HG03103 (cell line): ENCODE results near the gene TMEM245.
"Not testable (repeated sequence)": the region's sequence is repeated elsewhere in the genome, so short reads cannot be mapped to it uniquely, and the experiment has no call there.

Experiments used
- ATAC-seq: cut with Tn5 transposase; IDR thresholded peaks from one replicate; pipeline ENCODE4 v1.9.1; 2021; ENCODE audit warnings: low read depth; ENCODE audit not compliant: unreplicated experiment

TMEM245 gene

DNA sequence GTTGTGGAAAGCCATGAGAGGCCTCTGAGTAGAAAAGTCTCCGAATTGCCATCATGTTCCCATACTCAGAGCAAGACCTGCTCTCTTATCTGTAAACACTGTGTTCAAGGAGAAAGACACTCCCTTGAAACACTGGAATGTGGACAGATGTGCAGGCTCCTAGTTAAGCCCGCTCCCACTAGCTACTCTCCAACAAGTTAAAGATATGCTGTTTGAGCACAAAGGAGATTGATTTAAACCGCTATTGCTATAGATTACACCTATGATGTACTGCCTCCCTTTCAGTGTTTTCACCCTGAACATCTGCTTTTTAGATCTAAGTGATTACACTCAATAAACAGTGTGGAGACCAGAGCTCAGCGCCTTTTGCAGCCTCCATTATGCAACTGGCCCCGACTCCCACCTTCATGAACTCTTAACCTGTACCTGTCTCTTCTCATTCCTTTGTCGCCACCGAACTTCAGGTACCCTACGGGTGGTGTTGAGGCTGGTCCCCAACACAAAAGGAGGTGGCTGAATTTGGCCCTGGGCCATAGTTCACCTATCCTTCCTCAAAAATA lies 47.5 kb downstream of the TMEM245 start:
- ATAC-seq, result no peak

DNA sequence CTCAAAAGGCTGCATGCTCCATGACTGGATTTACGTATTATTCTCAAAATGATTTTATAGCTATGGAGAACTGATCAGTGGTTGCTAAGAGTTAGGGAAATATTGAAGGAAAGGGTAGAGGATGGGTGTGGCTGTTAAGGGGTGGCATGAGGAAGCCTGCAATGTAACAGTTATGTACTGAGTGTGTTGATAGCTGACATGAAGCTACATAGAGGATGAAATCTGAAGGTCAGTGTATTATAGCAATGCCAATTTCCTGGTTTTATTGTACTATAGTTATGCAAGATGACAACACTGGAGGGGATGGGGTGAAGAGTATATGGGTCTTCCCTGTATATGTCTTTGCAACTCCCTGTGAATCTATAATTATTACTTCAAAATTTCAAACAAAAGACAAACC lies 51.0 kb downstream of the TMEM245 start:
- ATAC-seq, result no peak

DNA sequence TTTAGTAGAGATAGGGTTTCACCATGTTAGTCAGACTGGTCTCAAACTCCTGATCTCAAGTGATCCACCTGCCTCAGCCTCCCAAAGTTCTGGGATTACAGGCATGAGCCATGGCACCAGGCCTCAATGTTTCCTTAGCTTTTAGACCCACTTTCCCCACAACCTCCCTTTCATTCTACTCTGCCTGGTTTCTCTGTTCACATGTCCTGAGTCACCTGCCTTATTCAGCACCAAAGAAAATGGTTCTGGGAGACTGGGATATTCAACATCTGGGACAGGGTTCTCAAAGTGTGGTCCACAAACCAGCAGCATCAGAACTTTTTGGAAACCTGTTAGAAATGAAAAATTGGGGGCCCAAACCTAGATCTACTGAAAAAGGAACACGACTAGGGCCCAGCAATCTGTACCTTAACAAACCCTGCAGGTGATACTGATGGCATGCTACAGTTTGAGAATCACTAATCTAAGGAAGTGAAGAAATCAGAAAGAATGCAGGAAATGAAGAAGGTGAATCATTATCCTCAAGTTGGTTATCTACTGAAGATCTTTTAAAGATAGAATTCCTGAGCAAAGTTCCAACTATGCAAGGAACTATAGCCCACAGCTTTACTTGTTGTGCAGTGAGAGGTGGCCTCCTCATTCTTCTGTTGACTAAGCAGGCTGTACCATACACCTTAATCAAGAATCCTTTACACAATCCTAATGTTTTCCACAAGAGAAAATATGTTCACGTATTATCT lies 54.6 kb downstream of the TMEM245 start:
- no peak for ATAC-seq

GRCh38 chr9:109063760-109064159 lies 56.0 kb downstream of the TMEM245 start:
- no peak for ATAC-seq

GRCh38 chr9:109062543-109062942 lies 57.2 kb downstream of the TMEM245 start:
- ATAC-seq, result no peak

DNA sequence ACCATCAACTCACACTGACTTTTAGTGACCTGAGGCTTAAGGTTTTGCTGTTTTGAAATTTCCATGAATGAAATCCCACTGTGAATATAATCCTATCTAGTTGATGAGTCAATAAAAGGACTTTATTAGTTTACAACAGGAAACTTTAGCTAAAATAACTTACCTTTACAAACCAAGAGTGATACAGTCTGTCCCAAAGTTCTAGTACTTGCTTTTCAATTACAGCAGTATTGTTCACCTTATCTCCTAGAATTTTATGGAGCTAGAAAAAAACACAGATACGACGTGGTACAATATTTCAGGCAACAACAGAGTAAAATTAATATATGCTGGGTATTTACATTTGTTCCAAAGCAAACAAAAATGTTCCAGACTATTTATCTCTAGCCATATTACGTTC lies 59.6 kb downstream of the TMEM245 start:
- ATAC-seq, result no peak

DNA sequence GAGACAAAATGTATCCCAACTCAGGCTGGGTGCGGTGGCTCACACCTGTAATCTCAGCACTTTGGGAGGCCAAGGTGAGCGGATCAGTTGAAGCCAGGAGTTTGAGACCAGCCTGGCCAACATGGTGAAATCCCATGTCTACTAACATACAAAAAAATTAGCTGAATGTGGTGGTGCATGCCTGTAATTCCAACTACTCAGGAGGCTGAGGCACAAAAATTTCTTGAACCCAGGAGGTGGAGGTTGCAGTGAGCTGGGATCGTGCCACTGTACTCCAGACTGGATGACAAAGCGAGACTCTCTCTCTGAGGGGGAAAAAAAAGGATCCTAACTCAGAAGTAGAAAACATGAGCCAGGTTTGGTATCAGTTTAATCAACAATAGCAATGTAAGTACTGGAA lies 66.6 kb downstream of the TMEM245 start:
- not testable (repeated sequence) for ATAC-seq

DNA sequence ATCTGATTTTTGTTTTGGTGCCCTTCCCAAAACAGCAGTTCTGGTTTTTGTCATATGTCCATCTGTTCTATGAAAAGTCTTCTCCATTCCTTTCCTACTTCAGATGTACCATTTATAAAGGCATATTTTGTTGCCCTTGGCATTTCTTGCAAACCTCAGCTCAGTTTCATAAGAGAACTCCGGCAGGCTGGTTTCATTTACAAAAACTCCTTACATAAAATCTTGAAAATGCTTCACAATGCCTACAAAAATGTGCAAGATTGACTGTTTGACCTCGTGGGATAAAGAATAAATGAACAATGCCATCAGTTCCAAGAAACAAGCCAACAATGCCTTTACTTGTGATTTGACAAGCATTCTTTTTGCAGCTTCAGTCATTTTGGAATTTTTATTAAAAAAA lies 67.3 kb downstream of the TMEM245 start:
- no peak for ATAC-seq

GRCh38 chr9:109051733-109052132 lies 68.0 kb downstream of the TMEM245 start:
- ATAC-seq, result no peak

DNA sequence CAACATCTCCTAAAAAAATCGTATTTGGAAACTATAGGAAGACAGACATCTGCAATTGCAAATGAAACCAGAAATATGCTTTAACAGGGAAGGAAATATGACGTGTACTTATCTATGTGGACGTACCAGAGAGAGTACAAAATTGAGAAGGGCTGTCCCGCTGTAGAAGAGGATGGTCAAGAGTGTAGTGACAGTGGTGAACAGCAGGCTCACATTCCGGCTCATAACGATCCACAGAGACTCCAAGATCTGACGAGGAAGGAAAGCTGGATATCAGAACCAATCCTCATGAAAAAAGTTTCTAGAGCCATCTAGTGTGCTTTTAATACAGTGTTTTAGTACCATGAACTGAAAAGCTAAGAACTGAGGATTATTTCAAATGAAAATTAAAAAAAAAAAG lies 69.3 kb downstream of the TMEM245 start:
- no peak for ATAC-seq

DNA sequence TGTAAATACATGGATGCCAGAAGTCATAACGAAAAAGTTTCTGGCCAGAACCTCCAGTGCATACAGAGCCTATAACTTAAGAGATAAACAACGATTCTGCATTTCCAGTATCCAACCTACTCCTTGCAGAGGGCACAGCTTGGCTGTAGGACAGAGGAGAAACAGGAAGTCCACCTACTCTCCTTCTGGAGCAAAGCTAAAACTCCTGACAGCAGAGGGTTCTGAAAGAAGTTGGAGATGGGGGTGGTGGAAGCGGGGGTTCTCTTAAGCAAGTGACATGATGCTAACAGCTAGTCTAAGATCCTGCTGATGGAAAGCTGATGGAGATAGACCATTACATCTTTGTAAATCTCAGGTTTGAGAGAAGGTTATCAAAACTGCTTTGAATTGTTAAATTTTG lies 70.9 kb downstream of the TMEM245 start:
- ATAC-seq, result no peak

- ATAC-seq, result no peak
Observed at GRCh38 chr9:109047259-109047658, 72.5 kb downstream of the TMEM245 start.

DNA sequence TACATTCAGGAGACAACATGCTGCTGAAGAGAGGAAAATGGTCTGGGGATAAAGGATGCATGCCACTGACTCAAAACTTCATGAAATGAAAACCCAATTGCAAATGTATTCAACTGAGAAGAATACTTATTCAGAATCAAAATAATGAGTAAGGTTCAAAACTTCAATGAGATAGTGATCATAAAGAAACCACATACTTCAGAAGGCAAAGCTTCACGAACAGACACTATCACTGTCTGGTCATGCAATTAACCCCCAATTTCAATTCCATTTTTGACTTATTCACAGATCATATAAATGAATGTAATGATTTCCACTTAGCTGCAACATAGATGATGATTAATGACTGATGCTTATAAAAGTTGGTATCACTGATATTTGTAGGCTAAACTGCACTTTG lies 73.4 kb downstream of the TMEM245 start:
- no peak for ATAC-seq

DNA sequence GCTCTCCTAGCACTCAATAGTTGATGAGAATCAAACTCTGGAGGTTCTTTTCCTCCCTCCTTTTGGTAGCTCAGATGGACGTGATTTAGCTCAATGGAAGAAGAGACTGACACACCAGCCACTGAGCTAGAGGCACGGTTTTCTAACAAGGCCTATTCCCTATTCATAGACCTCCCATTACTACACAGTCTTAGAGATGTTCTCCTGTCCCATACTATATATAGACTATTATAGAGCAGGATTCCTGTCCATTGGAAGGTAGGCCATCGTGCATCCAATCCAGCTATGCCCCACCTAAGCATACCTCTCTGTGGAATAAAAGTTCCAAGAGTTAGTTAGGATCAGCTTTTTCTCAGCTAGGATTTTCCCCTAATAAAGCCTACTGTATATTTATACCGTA lies 76.2 kb downstream of the TMEM245 start:
- no peak for ATAC-seq

GRCh38 chr9:109040571-109040970 lies 79.2 kb downstream of the TMEM245 start:
- ATAC-seq, result no peak

DNA sequence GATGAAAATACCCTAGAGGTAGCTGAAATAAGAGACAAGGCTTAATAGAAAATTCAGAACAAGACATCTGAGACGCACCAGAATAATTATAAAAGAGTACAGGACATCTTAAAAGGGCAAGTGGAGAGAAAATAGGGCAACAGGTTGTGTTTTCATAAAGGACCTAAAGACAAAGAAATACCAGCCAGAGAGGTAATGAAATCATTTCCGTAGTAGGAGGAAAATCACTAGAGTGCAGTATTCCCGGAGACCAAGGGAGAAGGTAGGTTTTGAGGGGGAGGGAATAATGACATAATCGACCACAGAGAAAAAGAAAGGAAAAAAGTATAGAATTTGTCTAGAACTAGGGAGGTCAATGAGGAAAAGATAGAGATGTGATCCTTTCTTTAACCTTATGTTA lies 80.2 kb downstream of the TMEM245 start:
- ATAC-seq, result no peak

GRCh38 chr9:109037946-109038715 lies 81.6 kb downstream of the TMEM245 start:
- ATAC-seq, result no peak

DNA sequence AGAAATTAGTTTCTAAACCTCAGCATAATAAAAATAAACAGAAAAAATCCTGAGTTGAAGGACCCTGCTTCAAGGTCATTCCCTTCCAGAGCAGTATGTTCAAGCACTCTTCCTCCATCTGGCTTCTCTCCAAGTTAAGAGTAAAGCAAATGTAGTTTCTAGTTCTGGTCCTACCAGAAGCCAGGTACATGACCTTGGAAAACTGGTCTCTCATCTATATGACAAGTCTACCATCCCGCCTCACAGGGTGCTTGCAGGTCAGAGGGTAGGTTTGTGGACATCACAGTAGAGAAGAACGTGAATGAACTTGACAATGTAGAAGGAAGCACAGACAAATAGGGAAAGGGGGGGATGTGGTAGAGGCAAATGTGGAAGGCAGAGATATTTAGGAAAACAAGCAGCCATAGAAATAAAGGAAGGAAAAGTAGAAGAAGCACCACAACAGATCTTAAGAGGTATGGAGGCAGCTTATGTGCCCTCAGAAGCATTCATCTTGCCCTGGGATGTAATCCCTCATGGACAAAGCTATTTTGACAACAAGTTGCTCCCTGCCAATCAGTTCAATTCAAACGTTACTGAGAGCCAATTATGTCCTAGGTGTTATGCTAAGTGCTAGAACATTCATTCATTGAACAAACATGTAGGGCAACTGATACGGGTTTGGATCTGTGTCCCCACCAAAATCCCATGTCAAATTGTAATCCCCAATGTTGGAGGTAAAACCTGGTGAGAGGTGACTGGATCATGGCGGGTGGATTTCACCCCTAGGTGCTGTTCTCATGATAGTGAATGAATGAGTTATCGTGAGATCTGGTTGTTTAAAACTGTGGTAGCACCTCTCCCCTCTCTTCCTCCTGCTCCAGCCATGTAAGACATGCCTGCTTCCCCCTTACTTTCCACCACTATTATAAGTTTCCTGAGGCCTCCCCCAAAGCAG lies 82.7 kb downstream of the TMEM245 start:
- no peak for ATAC-seq

- no peak for ATAC-seq
Observed at GRCh38 chr9:109035684-109036423, 83.9 kb downstream of the TMEM245 start.
